GM11168 (cell line): ENCODE data around the gene FOXP3.

Experiments used
- in situ Hi-C: fragments of 300-500 bp; cut with MboI; formaldehyde crosslinking; loops from one replicate; pipeline ENCODE4 v1.12.0; 2022; ENCODE audit warnings: low sequenced_read_pairs; ENCODE audit not compliant: unreplicated experiment

Gene FOXP3

GRCh38 chrX:49227726-49228125, 36.8 kb downstream of the FOXP3 start:
- in situ Hi-C loops, result no loop called here

GRCh38 chrX:49226946-49227345, 37.6 kb downstream of the FOXP3 start:
- in situ Hi-C loops, result no loop called here

- in situ Hi-C loops, result no loop called here
Observed at GRCh38 chrX:49225858-49226257, 38.7 kb downstream of the FOXP3 start.

- in situ Hi-C loops, result no loop called here
Observed at GRCh38 chrX:49221868-49222267, 42.6 kb downstream of the FOXP3 start.

GRCh38 chrX:49220100-49220499, 44.4 kb downstream of the FOXP3 start:
- in situ Hi-C loops, result no loop called here

GRCh38 chrX:49214996-49215526, 49.4 kb downstream of the FOXP3 start:
- in situ Hi-C loops, result no loop called here

- in situ Hi-C loops, result no loop called here
Observed at GRCh38 chrX:49214416-49214815, 50.1 kb downstream of the FOXP3 start.

GRCh38 chrX:49212861-49213260, 51.6 kb downstream of the FOXP3 start:
- in situ Hi-C loops, result no loop called here

- in situ Hi-C loops, result no loop called here
Observed at GRCh38 chrX:49212209-49212608, 52.3 kb downstream of the FOXP3 start.

- in situ Hi-C loops, result no loop called here
Observed at GRCh38 chrX:49211074-49211473, 53.4 kb downstream of the FOXP3 start.

GRCh38 chrX:49210406-49210805, 54.1 kb downstream of the FOXP3 start:
- in situ Hi-C loops, result no loop called here

- in situ Hi-C loops, result no loop called here
Observed at GRCh38 chrX:49209434-49210251, 54.9 kb downstream of the FOXP3 start.

- in situ Hi-C loops, result no loop called here
Observed at GRCh38 chrX:49208399-49208798, 56.1 kb downstream of the FOXP3 start.

GRCh38 chrX:49206543-49206942, 58.0 kb downstream of the FOXP3 start:
- in situ Hi-C loops, result no loop called here

GRCh38 chrX:49205443-49205842, 59.1 kb downstream of the FOXP3 start:
- in situ Hi-C loops, result no loop called here

- in situ Hi-C loops, result no loop called here
Observed at GRCh38 chrX:49204709-49205108, 59.8 kb downstream of the FOXP3 start.

GRCh38 chrX:49204017-49204416, 60.5 kb downstream of the FOXP3 start:
- in situ Hi-C loops, result no loop called here

GRCh38 chrX:49203536-49203935, 61.0 kb downstream of the FOXP3 start:
- in situ Hi-C loops, result no loop called here

GRCh38 chrX:49202022-49202421, 62.5 kb downstream of the FOXP3 start:
- in situ Hi-C loops, result no loop called here
